Measurements from ENCODE around the gene C1RL.

DNA sequence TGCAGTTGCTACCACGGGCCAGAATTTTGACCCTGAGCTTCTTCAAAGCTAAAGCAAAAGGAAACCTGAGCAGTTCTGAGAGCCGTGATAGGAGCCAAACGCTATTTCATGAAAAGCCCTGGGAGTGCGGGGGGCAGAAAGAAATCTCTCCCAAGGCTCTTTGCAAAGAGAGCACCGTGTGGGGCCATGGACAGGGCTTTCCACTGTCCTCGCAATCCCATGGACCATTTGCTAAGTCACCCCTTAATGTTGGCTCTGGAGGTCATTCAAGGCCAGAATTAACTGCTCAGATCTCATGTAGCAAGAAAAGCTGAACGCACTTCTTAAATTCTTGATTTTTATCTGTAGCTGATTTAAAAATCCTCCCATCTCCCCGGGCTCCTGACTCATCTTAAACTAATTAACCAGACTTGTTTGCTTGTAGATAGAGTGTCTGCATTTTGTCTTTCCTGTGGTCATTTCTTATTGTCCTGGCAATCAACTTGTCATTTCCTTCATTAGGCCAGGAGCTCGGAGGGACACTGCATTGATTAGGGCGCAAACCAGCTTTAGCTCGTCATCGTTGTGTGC lies 46.0 kb upstream of the C1RL start:
- TF ChIP-seq CTCF (IDR thresholded peaks at IDR 0.05), result no peak
- no peak for TF ChIP-seq USF2 (IDR thresholded peaks at IDR 0.05)
- TF ChIP-seq EHMT2 (IDR thresholded peaks at IDR 0.05; ENCODE audit: low read depth), result no peak
- TF ChIP-seq EP300 (IDR thresholded peaks at IDR 0.05), result no peak
- no peak for TF ChIP-seq NFE2L2 (conservative IDR thresholded peaks at IDR 0.05; ENCODE audit: low read length)
- TF ChIP-seq JUNB (IDR thresholded peaks at IDR 0.05), result no peak
- TF ChIP-seq RAD21 (conservative IDR thresholded peaks at IDR 0.05 in 1 of 2, IDR thresholded peaks at IDR 0.05 in 1 of 2), result no peak
- no peak for TF ChIP-seq KDM1A (IDR thresholded peaks at IDR 0.05; ENCODE audit: low read depth)
- no peak for TF ChIP-seq ZFP36 (IDR thresholded peaks at IDR 0.05; ENCODE audit: borderline replicate concordance, partially characterized antibody)
- TF ChIP-seq MAFK (IDR thresholded peaks at IDR 0.05; ENCODE audit: partially characterized antibody), result no peak
- no peak for TF ChIP-seq NR3C1 (IDR thresholded peaks at IDR 0.05)
- TF ChIP-seq POLR2A (IDR thresholded peaks at IDR 0.05; ENCODE audit: low read length), result no peak
- TF ChIP-seq CBX8 (IDR thresholded peaks at IDR 0.05), result no peak
